GM23338 (cell line): Measurements from ENCODE around the gene GABBR1. TPM values are rescaled to one million over a fixed set of nuclear protein-coding genes. Genes with fewer than 3 reads are reported as not detected.

Experiments
- ATAC-seq: fragments of 200-7000 bp; cut with Tn5 transposase; 3 replicates; pipeline ENCODE4 v1.9.1; 2020
- DNase-seq: peaks from one replicate; pipeline ENCODE4 v3.0.0-alpha.2; 2015; ENCODE audit warnings: low spot score
- H2AFZ ChIP-seq: fragments of 200-600 bp; sonication (generic); 2 replicates; pipeline ENCODE4 v1.8.0; 2016; ENCODE audit warnings: antibody characterized with exemption, mild to moderate bottlenecking, moderate library complexity
- H3F3A ChIP-seq: fragments of 200-600 bp; sonication (generic); replicated peaks from 2 replicates; pipeline ENCODE4 v1.8.0; 2017; ENCODE audit warnings: antibody characterized with exemption, mixed run types, low read depth
- H3K27ac ChIP-seq: fragments of 200-600 bp; sonication (generic); 2 replicates; pipeline ENCODE4 v1.6.1; 2016; ENCODE audit warnings: low read depth
- H3K27me3 ChIP-seq: fragments of 200-600 bp; sonication (generic); 2 replicates; pipeline ENCODE4 v1.8.0; 2016; ENCODE audit warnings: mild to moderate bottlenecking, mixed run types, moderate library complexity; ENCODE audit not compliant: insufficient read depth
- H3K36me3 ChIP-seq: fragments of 200-600 bp; sonication (generic); 2 replicates; pipeline ENCODE4 v1.8.0; 2016; ENCODE audit warnings: mild to moderate bottlenecking; ENCODE audit not compliant: insufficient read depth
- H3K4me1 ChIP-seq: fragments of 200-600 bp; sonication (generic); 2 replicates; pipeline ENCODE4 v1.8.0; 2016; ENCODE audit warnings: mild to moderate bottlenecking, moderate library complexity; ENCODE audit not compliant: insufficient read depth
- H3K4me2 ChIP-seq: fragments of 200-600 bp; sonication (generic); 2 replicates; pipeline ENCODE4 v1.7.1; 2017; ENCODE audit warnings: mixed run types
- H3K4me3 ChIP-seq: fragments of 200-600 bp; sonication (generic); 2 replicates; pipeline ENCODE4 v1.6.1; 2016; ENCODE audit warnings: mixed run types
- H3K79me2 ChIP-seq: fragments of 200-600 bp; sonication (generic); replicated peaks from 2 replicates; pipeline ENCODE4 v1.8.0; 2017; ENCODE audit warnings: mild to moderate bottlenecking; ENCODE audit not compliant: insufficient read depth
- H3K9me2 ChIP-seq: fragments of 200-600 bp; sonication (generic); 2 replicates; pipeline ENCODE4 v1.8.0; 2017; ENCODE audit not compliant: insufficient read depth
- H4K20me1 ChIP-seq: fragments of 200-600 bp; sonication (generic); replicated peaks from 2 replicates; pipeline ENCODE4 v1.8.0; 2017; ENCODE audit warnings: mild to moderate bottlenecking; ENCODE audit not compliant: insufficient read depth
- H3K27ac Mint-ChIP-seq: 2 replicates; pipeline ENCODE4 v1.8.0; 2020; ENCODE audit warnings: inconsistent platforms, mild to moderate bottlenecking, moderate library complexity, mixed read lengths
- H3K27me3 Mint-ChIP-seq: 3 replicates; pipeline ENCODE4 v1.8.0; 2022; ENCODE audit warnings: low read depth, mild to moderate bottlenecking, moderate library complexity, mixed read lengths, inconsistent platforms; ENCODE audit not compliant: insufficient read depth, poor library complexity
- H3K36me3 Mint-ChIP-seq: 3 replicates; pipeline ENCODE4 v1.8.0; 2021; ENCODE audit warnings: low read depth, mild to moderate bottlenecking, inconsistent platforms, moderate library complexity, mixed read lengths
- H3K4me1 Mint-ChIP-seq: 3 replicates; pipeline ENCODE4 v1.8.0; 2020; ENCODE audit warnings: mild to moderate bottlenecking, inconsistent platforms, mixed read lengths
- H3K4me3 Mint-ChIP-seq: 3 replicates; pipeline ENCODE4 v1.8.0; 2021; ENCODE audit warnings: moderate library complexity, mild to moderate bottlenecking, inconsistent platforms, mixed read lengths
- H3K9me3 Mint-ChIP-seq: 3 replicates; pipeline ENCODE4 v1.8.0; 2020; ENCODE audit warnings: moderate library complexity, mild to moderate bottlenecking, inconsistent platforms, mixed read lengths
- CTCF ChIP-seq, 2 experiments: fragments of 200-600 bp in 1 of 2; sonication (generic) in 1 of 2; conservative IDR thresholded peaks; 2 replicates each; pipeline versions ENCODE4 v1.5.1 to v1.6.1; 2016 to 2017; ENCODE audit warnings: antibody characterized with exemption in 2 of 2, low read depth in 2 of 2, mild to moderate bottlenecking in 2 of 2, moderate library complexity in 1 of 2
- ETS1 ChIP-seq: IDR thresholded peaks from 2 replicates; pipeline ENCODE4 v1.6.1; 2016; ENCODE audit warnings: antibody characterized with exemption
- EZH2phosphoT487 ChIP-seq: fragments of 200-600 bp; sonication (generic); IDR thresholded peaks from one replicate; pipeline ENCODE4 v1.8.1; 2018; ENCODE audit warnings: antibody characterized with exemption; ENCODE audit not compliant: unreplicated experiment
- NANOG ChIP-seq: IDR thresholded peaks from 2 replicates; pipeline ENCODE4 v1.6.1; 2016; ENCODE audit warnings: antibody characterized with exemption, borderline replicate concordance
- POLR2AphosphoS5 ChIP-seq: IDR thresholded peaks from 2 replicates; pipeline ENCODE4 v1.6.1; 2016; ENCODE audit warnings: antibody characterized with exemption, low read depth
- REST ChIP-seq: IDR thresholded peaks from one replicate; pipeline ENCODE4 v1.6.1; 2018; ENCODE audit warnings: antibody characterized with exemption; ENCODE audit not compliant: unreplicated experiment
- STAT1 ChIP-seq: IDR thresholded peaks from one replicate; pipeline ENCODE4 v1.6.1; 2016; ENCODE audit warnings: antibody characterized with exemption; ENCODE audit not compliant: unreplicated experiment
- ZNF114 ChIP-seq: fragments of 250-450 bp; sonication (Bioruptor Pico); IDR thresholded peaks from 2 replicates; pipeline ENCODE4 v1.5.0; 2020; ENCODE audit warnings: mild to moderate bottlenecking, moderate library complexity
- ZNF331 ChIP-seq: fragments of 250-450 bp; sonication (Bioruptor Pico); IDR thresholded peaks from 2 replicates; pipeline ENCODE4 v1.5.0; 2020; ENCODE audit warnings: low read depth, mild to moderate bottlenecking, moderate library complexity
- polyA plus RNA-seq: library from polyadenylated mRNA; unstranded; fragments of >200 nt; fragmentation: Nextera tagmentation; extraction: Ambion mirVana; gene quantifications from 2 replicates; pipeline ENCODE4 v1.2.1, GENCODE V29; 2016
- total RNA-seq: library from RNA; depleted of rRNA; stranded (reverse); fragments of >200 nt; shearing (Covaris generic); gene quantifications from 2 replicates; pipeline ENCODE4 v1.2.3, GENCODE V29; 2014

GABBR1 gene
- total and polyA plus RNA-seq, 2 experiments from 2014 or later: 42.8 to 78.9 TPM

- no peak for DNase-seq
- no peaks in the 10 kb centered on the region for H3K27me3 Mint-ChIP-seq
Measured at GRCh38 chr6:29537714-29538403, 95.1 kb downstream of the GABBR1 start.

GRCh38 chr6:29532320-29532951, 100.5 kb downstream of the GABBR1 start:
- H3K4me1 Mint-ChIP-seq: no peaks in the 10 kb centered on the region
- H3K9me2 ChIP-seq: 0 out of 2 replicates have a peak, but pooled peaks cover 5% of the 10 kb centered on the region
- H3K36me3 Mint-ChIP-seq: no peaks in the 10 kb centered on the region
- no peak overlapping the region for H3K4me2 ChIP-seq
- no peaks in the 10 kb centered on the region; the same call in 1 of the 3 replicates for H3K9me3 Mint-ChIP-seq
- no peak overlapping the region for H3K4me3 ChIP-seq
- no peak for DNase-seq
- no peak overlapping the region for H2AFZ ChIP-seq
- no peaks in the 10 kb centered on the region for H4K20me1 ChIP-seq
- H3K27ac ChIP-seq: no peak overlapping the region
- peaks cover 4% of the 10 kb centered on the region for H3K27me3 Mint-ChIP-seq
- no peaks in the 10 kb centered on the region for H3K79me2 ChIP-seq
- no peak overlapping the region for H3K27ac Mint-ChIP-seq
- H3K4me1 ChIP-seq: no peaks in the 10 kb centered on the region
- no peaks in the 10 kb centered on the region for H3K27me3 ChIP-seq
- H3K36me3 ChIP-seq: no peaks in the 10 kb centered on the region
- ATAC-seq: no peak
- no peaks in the 10 kb centered on the region for H3F3A ChIP-seq
- H3K4me3 Mint-ChIP-seq: no peak overlapping the region
- TF ChIP-seq ETS1: no peak
- TF ChIP-seq REST: no peak
- TF ChIP-seq CTCF (conservative IDR thresholded peaks at IDR 0.05; ENCODE audit: low read depth in 2 of 2): no peak
- no peak for TF ChIP-seq POLR2AphosphoS5
- TF ChIP-seq ZNF331 (CRISPR knock-in tag): no peak
- no peak for TF ChIP-seq EZH2phosphoT487
- TF ChIP-seq NANOG: no peak
- no peak for TF ChIP-seq STAT1

More at GRCh38 chr6:29537714-29538403, 95.1 kb downstream of the GABBR1 start:
- H3K9me3 Mint-ChIP-seq: no peaks in the 10 kb centered on the region; the same call in 2 of the 3 replicates
- H3K4me1 ChIP-seq: no peaks in the 10 kb centered on the region
- no peak overlapping the region for H3K4me3 Mint-ChIP-seq
- no peaks in the 10 kb centered on the region for H3K36me3 Mint-ChIP-seq
- no peak overlapping the region for H3K27ac Mint-ChIP-seq
- H3K79me2 ChIP-seq: no peaks in the 10 kb centered on the region
- no peak overlapping the region for H3K4me3 ChIP-seq
- H3K9me2 ChIP-seq: 0 out of 2 replicates have a peak, but pooled peaks cover 7% of the 10 kb centered on the region
- H2AFZ ChIP-seq: no peak overlapping the region
- no peaks in the 10 kb centered on the region for H3F3A ChIP-seq
- H3K4me2 ChIP-seq: no peak overlapping the region
- no peaks in the 10 kb centered on the region for H3K4me1 Mint-ChIP-seq
- no peak overlapping the region for H3K27ac ChIP-seq
- H4K20me1 ChIP-seq: no peaks in the 10 kb centered on the region; the same call in 1 of the 2 replicates
- no peaks in the 10 kb centered on the region for H3K36me3 ChIP-seq
- ATAC-seq: no peak
- no peak for TF ChIP-seq ZNF114 (CRISPR knock-in tag)
- peak; percentile 73 for TF ChIP-seq REST
- no peaks in the 10 kb centered on the region for H3K27me3 ChIP-seq
